GM19043 (cell line): ENCODE data around the gene RFC1.
"Not testable (repeated sequence)": the region's sequence is repeated elsewhere in the genome, so short reads cannot be mapped to it uniquely, and the experiment has no call there.

ENCODE experiments used
- ATAC-seq: cut with Tn5 transposase; IDR thresholded peaks from one replicate; pipeline ENCODE4 v1.9.1; 2021; ENCODE audit warnings: low read depth; ENCODE audit not compliant: unreplicated experiment

RFC1 gene, protein sequence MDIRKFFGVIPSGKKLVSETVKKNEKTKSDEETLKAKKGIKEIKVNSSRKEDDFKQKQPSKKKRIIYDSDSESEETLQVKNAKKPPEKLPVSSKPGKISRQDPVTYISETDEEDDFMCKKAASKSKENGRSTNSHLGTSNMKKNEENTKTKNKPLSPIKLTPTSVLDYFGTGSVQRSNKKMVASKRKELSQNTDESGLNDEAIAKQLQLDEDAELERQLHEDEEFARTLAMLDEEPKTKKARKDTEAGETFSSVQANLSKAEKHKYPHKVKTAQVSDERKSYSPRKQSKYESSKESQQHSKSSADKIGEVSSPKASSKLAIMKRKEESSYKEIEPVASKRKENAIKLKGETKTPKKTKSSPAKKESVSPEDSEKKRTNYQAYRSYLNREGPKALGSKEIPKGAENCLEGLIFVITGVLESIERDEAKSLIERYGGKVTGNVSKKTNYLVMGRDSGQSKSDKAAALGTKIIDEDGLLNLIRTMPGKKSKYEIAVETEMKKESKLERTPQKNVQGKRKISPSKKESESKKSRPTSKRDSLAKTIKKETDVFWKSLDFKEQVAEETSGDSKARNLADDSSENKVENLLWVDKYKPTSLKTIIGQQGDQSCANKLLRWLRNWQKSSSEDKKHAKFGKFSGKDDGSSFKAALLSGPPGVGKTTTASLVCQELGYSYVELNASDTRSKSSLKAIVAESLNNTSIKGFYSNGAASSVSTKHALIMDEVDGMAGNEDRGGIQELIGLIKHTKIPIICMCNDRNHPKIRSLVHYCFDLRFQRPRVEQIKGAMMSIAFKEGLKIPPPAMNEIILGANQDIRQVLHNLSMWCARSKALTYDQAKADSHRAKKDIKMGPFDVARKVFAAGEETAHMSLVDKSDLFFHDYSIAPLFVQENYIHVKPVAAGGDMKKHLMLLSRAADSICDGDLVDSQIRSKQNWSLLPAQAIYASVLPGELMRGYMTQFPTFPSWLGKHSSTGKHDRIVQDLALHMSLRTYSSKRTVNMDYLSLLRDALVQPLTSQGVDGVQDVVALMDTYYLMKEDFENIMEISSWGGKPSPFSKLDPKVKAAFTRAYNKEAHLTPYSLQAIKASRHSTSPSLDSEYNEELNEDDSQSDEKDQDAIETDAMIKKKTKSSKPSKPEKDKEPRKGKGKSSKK

DNA sequence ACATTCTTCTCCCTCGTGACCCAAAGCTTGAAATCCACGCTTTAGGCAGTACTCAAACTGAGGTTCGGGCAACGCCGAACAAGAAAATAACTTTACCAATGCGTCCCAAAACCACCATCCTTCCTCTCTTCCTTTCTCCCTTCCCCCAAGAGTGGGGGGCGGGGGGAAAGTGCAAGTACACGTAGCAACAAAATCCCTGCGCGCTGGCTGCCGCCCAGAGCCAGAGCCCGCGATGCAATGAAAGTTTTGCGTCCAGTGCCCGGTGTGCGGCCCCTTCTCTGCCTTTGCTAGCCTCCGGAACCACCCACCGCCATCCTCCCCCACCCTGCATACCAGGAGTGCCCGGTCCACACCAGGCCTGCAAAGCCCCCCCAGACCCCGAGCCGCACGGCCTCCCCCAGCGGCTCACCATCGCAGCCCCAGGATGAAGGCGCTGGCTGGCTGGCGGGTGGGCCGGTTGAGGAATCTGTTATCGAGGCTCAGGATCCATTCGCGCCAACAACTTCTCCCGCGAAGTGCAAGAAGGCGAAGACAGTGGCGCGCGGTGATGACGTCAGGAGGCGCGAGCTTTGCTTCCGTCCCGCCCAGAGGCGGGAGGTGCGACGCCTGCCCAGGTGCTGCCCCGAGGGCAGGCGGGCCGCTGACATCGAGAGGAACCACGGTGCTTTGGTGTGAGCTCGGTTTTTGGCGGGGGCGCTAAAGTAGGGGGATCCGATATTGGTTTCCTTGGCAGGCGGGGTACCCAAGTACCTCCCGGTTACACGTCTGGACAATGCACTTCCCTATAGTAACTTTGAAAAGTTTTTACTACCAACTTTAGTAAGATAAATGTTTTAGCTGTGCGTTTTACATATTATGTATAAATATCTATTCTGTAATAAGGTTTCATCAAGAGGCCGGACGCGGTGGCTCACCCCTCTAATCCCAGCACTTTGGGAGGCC lies at the start of gene RFC1:
Gene RFC1, minus strand, starts transcription at position 533 of the 942 bp plus-strand sequence. Its CDS starts 121 bp downstream, at position 412.
- peak; percentile 62 for ATAC-seq

DNA sequence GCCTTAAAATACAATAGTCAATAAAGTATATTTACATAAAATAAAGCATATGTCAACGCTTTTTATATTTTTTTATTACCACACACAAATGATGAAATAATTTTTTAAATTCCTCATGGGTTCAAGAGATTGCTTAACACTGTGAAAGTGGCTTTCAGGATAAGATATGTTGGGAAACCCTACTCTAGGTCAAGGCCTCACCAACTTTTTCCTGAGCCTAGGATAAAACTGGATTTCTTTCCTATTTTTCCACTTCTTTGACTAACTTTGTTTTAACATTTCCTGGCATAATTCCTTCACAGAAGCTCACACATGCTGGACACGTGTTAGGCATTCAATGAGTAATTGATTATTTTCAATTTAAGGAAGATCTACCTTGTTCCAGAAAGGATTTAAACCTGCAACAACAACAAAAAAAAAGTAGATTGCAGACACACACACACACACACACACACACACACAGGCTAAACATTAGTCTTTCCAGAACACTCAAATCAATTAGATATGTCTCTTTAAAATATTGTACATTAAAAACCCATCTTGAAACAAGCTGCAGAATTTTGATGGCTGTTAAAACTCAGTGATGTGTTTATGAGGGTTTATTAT lies 49.6 kb upstream of the RFC1 start:
- ATAC-seq: no peak

DNA sequence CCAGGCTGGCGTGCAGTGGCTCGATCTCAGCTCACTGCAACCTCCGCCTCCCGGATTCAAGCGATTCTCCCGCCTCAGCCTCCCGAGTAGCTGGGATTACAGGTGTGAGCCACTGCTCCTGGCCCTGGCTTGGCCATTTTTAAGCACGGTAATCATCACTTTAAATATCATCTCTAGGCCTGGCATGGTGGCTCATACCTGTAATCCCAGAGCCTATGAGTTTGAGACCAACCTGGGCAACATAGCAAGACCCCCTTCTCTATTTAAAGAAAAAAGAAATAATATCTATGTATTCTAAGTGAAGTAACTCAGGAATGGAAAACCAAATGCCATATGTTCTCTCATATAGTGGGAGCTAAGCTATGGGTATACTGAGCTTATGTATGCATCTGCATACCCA lies 45.4 kb upstream of the RFC1 start:
- ATAC-seq: not testable (repeated sequence)

DNA sequence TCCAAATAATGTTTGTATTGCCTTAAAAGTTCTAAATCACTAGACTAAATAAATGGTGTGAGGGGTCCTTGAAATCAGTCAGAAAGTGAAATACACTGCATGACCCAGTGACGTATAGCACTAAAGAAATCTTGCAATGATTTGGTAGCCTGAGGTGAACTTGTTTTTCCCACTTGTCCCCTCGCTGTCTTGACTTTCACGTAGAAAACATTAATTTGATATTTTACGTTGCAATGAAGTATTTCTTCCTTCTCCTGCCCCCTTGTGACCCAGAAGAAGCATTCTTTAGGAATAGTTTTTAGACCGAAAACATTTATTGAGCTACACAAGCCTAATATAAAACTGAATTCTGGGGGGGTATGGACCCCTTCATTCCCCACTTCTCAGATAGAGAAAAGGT lies 44.3 kb upstream of the RFC1 start:
- ATAC-seq: no peak

DNA sequence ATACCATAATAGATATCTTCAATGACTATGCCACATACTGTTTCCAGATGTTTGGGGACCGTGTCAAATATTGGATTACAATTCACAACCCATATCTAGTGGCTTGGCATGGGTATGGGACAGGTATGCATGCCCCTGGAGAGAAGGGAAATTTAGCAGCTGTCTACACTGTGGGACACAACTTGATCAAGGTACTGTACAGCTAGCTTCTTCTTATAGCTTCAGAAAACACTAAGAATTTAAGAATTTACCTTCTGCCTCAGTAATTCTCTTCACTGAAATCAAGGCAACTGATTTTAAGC lies 41.4 kb upstream of the RFC1 start:
- no peak for ATAC-seq

DNA sequence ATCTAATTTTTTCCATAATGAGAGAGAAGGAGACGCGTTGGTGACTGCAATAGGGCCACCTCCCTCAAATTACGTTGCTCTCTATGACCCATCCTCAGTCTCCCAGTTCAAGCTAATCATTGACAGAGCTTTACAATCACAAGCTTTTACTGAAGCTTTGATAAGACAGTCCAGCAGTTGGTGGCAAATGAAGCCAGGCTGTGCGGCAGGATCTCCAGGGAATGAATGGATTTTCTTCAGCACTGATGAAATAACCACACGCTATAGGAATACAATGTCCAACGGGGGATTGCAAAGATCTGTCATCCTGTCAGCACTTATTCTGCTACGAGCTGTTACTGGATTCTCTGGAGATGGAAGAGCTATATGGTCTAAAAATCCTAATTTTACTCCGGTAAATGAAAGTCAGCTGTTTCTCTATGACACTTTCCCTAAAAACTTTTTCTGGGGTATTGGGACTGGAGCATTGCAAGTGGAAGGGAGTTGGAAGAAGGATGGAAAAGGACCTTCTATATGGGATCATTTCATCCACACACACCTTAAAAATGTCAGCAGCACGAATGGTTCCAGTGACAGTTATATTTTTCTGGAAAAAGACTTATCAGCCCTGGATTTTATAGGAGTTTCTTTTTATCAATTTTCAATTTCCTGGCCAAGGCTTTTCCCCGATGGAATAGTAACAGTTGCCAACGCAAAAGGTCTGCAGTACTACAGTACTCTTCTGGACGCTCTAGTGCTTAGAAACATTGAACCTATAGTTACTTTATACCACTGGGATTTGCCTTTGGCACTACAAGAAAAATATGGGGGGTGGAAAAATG lies 40.8 kb upstream of the RFC1 start, which contains the start of gene KLB:
Gene KLB, plus strand, starts transcription at position 168 of the 821 bp plus-strand sequence. Its CDS starts 20 bp downstream, at position 188.
- no peak for ATAC-seq

DNA sequence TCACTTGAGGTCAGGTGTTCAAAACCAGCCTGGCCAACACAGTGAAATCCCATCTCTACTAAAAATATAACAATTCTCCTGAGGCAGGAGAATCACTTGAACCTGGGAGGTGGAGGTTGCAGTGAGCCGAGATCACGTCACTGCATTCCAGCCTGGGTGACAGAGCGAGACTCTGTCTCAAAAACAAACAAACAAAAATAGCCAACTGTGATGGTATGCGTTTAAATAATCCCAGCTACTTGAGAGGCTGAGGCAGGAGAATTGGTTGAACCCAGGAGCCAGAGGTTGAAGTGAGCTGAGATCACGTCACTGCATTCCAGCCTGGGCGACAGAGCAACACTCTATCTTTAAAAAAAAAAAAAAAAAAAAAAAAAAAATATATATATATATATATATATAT lies 35.5 kb upstream of the RFC1 start:
- not testable (repeated sequence) for ATAC-seq

DNA sequence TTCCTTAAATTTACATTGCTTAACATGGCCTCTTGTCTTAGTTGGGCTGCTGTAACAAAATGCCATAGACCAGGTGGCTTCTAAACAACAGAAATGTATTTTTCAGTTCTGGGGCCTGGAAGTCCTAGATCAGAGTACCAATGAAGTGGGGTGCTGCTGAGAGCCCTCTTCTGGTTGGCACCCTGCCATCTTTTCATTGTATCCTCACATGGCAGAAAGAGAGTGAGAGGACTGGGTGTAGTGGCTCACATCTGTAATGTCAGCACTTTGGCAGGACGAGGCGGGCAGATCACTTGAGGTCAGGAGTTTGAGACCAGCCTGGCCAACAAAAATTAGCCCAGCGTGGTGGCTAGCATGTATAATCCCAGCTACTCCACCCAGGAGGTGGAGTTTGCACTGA lies 28.5 kb upstream of the RFC1 start:
- ATAC-seq: no peak

DNA sequence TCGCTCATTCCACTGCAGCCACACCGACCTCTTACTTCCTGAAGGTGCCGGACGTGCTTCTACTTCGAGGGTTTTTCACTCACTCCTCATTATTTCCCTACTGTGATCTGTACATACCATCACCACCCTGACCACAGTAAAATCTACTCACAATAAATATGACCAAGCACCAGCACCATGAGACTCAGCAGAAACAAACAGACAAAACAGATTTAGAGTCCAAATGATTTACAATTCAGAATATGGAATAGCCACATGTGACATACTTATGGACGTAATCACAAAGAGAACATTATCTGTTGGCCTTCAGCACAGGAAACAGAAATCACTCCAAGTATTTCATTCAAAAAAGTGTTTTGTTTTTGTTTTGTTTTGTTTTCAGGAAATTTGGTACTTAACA lies 24.4 kb upstream of the RFC1 start:
- ATAC-seq: no peak

DNA sequence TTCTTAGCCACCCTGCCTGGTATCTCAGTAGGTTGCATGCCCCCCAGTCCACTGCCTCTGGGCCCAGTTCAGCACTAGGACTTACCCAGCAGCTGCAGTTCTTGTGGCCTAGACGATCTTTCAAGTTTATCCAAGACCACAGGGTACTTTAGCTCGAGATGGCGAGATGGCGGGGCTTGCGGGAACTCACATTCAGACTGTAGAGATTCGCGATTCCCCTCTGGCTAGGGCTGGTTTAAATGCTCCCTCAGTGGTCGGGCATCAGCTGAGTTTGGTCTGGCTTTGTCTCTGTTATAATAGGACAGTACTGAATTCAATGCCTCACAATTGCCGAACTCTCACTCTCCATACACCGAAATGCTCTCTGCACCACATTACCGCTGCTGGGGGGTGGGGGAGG lies 18.4 kb upstream of the RFC1 start:
- no peak for ATAC-seq

DNA sequence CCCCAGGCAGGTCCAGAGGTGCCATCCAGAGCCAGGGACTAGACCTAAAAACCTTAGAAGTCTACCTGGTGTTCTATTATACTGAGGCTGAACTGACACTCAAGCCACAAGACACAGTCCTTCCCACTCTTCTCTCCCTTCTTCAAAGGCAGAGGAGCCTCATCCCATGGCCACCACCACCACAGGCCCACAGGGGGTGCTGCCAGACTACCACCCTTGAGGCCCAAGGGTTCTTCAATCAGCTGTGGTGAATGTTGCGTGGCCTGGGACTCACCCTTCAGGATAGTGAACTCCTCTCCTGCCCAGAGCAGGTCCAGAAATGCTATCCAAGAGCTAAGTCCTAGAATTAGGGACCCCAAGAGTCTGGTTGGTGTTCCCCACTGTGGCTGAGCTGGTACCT lies 17.5 kb upstream of the RFC1 start:
- no peak for ATAC-seq

DNA sequence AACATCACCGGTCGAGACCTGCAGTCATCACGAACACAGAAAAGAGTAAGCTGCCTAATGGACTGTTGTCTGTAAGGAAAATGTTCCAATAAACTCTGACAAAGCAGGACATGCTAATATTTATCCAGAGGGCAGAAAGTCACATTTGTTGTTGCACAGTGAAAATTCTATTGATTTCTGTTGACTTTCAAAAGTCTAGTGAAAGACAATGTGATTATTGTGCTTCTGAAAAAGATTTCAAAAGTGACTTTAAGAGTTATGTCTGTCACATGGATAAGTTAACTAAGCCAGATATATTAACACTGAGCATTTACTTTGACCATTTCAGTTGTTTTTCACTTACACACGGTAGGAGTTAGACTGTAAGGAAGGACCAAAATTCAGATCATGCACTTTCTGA lies 9.3 kb upstream of the RFC1 start:
- ATAC-seq: no peak

DNA sequence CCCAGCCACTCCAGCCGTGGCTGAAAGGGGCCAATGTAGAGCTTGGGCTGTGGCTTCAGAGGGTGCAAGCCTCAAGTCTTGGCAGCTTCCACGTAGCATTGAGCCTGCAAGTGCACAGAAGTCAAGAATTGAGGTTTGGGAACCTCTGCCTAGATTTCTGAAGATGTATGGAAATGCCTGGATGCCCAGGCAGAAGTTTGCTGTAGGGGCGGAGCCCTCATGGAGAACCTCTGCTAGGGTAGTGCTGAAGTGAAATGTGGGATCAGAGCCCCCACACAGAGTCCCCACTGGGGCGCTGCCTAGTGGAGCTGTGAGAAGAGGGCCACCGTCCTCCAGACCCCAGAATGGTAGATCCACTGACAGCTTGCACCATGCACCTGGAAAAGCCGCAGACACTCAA lies 5.0 kb upstream of the RFC1 start:
- ATAC-seq: not testable (repeated sequence)

DNA sequence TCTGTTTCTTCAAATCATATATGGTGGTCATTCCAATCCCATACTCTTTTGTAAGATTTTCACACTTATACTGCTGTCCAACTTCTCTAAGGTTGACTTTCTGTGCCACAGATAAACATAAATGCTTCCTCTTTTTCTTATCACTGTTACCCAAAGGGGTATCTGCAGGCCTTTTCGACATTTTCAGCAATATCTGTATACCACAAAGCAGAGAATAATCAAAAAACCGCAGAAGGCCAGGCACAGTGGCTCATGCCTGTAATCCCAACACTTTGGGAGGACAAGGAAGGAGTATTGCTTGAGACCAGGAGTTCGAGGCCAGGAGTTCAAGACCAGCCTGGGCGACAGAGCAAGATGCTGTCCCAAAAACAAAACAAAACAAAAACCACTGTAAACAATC lies 3.1 kb upstream of the RFC1 start:
- ATAC-seq: no peak

DNA sequence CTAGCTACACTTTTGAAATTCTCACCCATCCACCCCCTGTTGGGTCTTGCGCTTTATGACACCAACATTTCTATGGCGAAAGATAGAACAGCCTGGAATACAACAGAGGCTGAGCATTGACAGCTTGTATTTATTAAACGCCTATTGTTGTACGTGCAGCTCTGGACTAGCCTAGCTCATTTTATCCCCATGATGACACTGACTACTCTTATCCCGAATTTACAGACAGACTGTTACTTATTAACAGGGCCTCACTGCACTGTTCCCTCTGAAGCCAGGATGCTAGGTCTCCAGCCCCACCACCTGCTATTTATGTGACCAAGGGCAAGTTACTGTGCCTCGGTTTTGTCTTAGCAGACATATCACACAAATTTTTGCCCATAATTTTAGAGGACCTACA lies 1.0 kb upstream of the RFC1 start:
- no peak for ATAC-seq

DNA sequence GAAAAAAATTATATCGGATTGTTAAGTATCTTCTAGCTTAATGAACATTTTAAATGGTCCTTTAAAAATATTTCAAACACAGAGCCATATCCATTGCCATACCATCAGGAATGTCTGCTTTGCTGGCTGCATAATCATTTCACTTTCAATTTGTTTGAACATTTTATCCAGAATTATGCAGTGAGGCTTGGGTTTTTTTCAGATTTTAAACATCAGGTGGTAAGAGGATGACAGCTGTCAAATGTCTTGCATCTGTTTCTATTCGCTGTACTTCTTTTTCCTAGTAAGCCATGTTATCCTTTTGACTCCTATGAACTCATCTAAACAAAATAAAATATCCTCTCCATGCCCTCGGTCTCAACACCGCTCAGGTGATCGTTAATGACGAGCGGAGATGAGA lies 802 bp downstream of the RFC1 start:
- ATAC-seq: no peak

DNA sequence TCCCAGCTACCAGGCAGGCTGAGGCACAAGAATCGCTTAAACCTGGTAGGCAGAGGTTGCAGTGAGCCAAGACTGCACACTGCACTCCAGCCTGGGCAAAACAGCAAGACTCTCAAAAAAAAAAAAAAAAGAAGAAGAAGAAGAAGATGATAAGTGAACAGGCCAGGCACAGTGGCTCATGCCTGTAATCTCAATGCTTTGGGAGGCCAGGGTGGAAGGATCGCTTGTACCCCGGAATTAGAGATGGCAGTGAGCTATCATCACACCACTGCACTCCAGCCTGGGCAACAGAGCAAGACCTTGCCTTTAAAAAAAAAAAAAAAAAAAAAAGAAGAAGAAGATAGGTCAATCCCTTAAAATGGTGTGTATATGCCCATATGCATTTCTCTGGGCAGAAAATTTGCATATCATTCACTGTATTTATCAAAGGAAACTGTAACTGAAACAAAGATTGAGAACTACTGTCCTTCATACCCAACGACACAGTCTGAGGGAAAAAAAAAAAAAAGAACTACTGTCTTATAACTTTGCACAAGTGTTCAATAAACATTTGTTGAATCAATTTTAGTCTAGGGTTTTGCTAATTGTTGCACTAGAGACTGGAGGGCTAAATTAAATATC lies 2.3 kb downstream of the RFC1 start:
- ATAC-seq: no peak

DNA sequence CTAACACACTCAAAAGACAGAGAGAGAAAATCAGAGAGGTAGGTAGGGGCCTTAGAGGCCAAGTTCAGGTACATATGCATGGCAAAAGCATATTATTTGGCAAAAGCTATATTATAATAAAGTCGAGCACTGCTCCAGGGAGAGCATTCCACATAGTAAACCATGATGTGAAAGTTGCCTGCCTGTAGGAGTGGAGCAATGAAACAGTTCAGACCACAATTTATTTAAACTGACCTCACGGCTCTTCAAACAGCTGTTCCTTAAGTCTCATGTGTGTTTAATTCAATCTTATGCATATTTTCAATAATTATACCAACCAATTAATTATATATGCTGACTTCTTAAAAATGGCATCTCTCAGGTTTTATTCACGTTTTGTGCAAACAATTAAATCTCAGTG lies 3.3 kb downstream of the RFC1 start:
- no peak for ATAC-seq
